HG03095 (cell line): ENCODE data around the gene PROKR2.

Source experiments
- ATAC-seq: cut with Tn5 transposase; IDR thresholded peaks from one replicate; pipeline ENCODE4 v1.9.1; 2021; ENCODE audit warnings: moderate library complexity; ENCODE audit not compliant: unreplicated experiment

The PROKR2 gene

GRCh38 chr20:5290596-5290995, 26.2 kb downstream of the PROKR2 start:
- no peak for ATAC-seq

GRCh38 chr20:5282561-5282960, 34.2 kb downstream of the PROKR2 start:
- ATAC-seq, result no peak

GRCh38 chr20:5279661-5280060, 37.1 kb downstream of the PROKR2 start:
- no peak for ATAC-seq

- no peak for ATAC-seq
These were observed 44.5 kb downstream of the PROKR2 start for GRCh38 chr20:5272268-5272667.

GRCh38 chr20:5270603-5271002, 46.2 kb downstream of the PROKR2 start:
- ATAC-seq, result no peak

GRCh38 chr20:5268449-5268848, 48.3 kb downstream of the PROKR2 start:
- no peak for ATAC-seq

GRCh38 chr20:5267092-5267491, 49.7 kb downstream of the PROKR2 start:
- no peak for ATAC-seq
